DOHH2 (cell line): ENCODE measurements around the gene MED13.

Experiments
- CTCF ChIP-seq: fragments of 200-600 bp; sonication (generic); IDR thresholded peaks from one replicate; pipeline ENCODE4 v1.5.1; 2014; ENCODE audit warnings: antibody characterized with exemption, mild to moderate bottlenecking, low read depth, low read length; ENCODE audit not compliant: poor library complexity, severe bottlenecking
- EZH2phosphoT487 ChIP-seq: fragments of 200-600 bp; sonication (generic); IDR thresholded peaks from 2 replicates; pipeline ENCODE4 v1.6.1; 2017; ENCODE audit warnings: borderline replicate concordance, mild to moderate bottlenecking, antibody characterized with exemption, low read length, moderate library complexity, mixed read lengths

- TF ChIP-seq CTCF: no peak
- no peak for TF ChIP-seq EZH2phosphoT487
Measured at GRCh38 chr17:61943117-61943516, 122.0 kb downstream of the MED13 start.
